ENCODE data around the gene MAEA.

The MAEA gene

DNA sequence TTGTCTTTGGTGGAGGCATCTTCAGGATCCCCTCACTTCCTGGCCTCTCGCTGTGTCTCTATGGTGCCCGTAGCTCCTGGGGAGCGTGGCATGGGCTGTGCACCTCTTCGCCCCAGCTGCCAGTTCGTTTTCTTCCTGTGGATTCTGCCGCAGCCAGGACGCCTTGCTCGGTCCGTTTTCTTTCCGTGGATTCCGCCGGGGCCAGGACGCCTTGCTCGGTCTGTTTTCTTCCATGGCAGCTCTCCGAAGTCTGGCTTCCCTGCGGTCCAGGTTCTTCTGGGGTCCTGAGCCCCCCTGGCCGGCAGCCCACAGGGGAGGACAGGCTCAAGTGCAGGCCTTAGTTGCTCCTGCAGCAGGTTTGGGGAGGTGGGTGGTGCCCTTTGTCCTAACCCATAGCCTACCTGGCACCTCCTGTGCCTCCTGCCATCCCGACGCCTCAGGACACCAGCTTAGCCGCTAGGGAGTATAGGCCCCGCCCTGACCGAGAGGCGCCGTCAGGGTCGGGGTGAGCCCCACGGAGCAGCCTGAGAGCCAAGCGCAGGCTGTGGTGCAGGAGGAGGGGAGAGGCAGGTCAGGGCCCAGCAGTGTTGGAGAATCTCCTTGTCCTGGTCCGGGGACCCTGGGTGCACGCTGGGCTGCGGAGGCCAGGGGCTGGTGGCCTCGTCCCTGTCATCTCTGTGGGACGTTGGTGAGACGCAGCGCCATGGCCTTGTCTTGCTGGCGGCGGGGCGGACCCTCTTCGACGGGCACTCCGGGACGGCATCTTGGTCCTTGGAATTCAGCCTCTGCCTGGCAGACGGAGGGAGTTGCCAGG lies 84.4 kb downstream of the MAEA start (continued):
- TF ChIP-seq, protein P1, sequence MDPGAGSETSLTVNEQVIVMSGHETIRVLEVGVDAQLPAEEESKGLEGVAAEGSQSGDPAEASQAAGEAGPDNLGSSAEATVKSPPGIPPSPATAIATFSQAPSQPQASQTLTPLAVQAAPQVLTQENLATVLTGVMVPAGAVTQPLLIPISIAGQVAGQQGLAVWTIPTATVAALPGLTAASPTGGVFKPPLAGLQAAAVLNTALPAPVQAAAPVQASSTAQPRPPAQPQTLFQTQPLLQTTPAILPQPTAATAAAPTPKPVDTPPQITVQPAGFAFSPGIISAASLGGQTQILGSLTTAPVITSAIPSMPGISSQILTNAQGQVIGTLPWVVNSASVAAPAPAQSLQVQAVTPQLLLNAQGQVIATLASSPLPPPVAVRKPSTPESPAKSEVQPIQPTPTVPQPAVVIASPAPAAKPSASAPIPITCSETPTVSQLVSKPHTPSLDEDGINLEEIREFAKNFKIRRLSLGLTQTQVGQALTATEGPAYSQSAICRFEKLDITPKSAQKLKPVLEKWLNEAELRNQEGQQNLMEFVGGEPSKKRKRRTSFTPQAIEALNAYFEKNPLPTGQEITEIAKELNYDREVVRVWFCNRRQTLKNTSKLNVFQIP (CRISPR knock-in tag; IDR thresholded peaks at IDR 0.05; ENCODE audit: borderline replicate concordance, low read depth) = no peak
- TF ChIP-seq ZNF8 (CRISPR knock-in tag; IDR thresholded peaks at IDR 0.05) (no peak), PATZ1 (CRISPR knock-in tag; IDR thresholded peaks at IDR 0.05; ENCODE audit: borderline replicate concordance) (no peak)

DNA sequence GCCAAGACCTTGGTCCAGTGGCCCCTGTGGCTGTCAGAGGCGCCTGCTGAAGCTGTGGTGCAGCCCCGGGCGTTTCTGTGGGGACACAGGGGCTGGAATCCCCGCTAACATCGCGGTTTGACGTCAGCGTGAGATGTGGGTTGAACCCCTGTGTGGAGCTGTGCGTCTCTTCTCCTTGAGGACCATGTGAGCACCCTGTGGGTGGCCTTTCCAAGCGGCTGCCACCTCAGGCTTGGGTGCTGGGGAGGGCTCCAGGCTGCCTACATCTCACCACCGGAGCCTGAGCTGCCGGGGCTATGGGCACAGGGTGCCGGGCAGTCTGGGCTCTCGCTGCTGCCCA lies 85.0 kb downstream of the MAEA start:
- no peak for ATAC-seq
- TF ChIP-seq, protein P1 (CRISPR knock-in tag; IDR thresholded peaks at IDR 0.05; ENCODE audit: borderline replicate concordance, low read depth) = no peak
- TF ChIP-seq PPARA (CRISPR knock-in tag; IDR thresholded peaks at IDR 0.05; ENCODE audit: borderline replicate concordance) (no peak), ZFP30 (CRISPR knock-in tag; IDR thresholded peaks at IDR 0.05) (no peak), ZNF8 (CRISPR knock-in tag; IDR thresholded peaks at IDR 0.05) (no peak), SNAI2 (CRISPR knock-in tag; IDR thresholded peaks at IDR 0.05) (no peak), ZNF70 (CRISPR knock-in tag; IDR thresholded peaks at IDR 0.05) (no peak), ZC3H10 (CRISPR knock-in tag; IDR thresholded peaks at IDR 0.05) (no peak), TOX (CRISPR knock-in tag; IDR thresholded peaks at IDR 0.05; ENCODE audit: borderline replicate concordance) (no peak), BACH2 (CRISPR knock-in tag; IDR thresholded peaks at IDR 0.05; ENCODE audit: borderline replicate concordance) (no peak), OSR1 (CRISPR knock-in tag; IDR thresholded peaks at IDR 0.05) (no peak), PATZ1 (CRISPR knock-in tag; IDR thresholded peaks at IDR 0.05; ENCODE audit: borderline replicate concordance) (no peak)
- TF ChIP-seq, protein P2, sequence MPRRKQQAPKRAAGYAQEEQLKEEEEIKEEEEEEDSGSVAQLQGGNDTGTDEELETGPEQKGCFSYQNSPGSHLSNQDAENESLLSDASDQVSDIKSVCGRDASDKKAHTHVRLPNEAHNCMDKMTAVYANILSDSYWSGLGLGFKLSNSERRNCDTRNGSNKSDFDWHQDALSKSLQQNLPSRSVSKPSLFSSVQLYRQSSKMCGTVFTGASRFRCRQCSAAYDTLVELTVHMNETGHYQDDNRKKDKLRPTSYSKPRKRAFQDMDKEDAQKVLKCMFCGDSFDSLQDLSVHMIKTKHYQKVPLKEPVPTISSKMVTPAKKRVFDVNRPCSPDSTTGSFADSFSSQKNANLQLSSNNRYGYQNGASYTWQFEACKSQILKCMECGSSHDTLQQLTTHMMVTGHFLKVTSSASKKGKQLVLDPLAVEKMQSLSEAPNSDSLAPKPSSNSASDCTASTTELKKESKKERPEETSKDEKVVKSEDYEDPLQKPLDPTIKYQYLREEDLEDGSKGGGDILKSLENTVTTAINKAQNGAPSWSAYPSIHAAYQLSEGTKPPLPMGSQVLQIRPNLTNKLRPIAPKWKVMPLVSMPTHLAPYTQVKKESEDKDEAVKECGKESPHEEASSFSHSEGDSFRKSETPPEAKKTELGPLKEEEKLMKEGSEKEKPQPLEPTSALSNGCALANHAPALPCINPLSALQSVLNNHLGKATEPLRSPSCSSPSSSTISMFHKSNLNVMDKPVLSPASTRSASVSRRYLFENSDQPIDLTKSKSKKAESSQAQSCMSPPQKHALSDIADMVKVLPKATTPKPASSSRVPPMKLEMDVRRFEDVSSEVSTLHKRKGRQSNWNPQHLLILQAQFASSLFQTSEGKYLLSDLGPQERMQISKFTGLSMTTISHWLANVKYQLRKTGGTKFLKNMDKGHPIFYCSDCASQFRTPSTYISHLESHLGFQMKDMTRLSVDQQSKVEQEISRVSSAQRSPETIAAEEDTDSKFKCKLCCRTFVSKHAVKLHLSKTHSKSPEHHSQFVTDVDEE (CRISPR knock-in tag; IDR thresholded peaks at IDR 0.05) = no peak

DNA sequence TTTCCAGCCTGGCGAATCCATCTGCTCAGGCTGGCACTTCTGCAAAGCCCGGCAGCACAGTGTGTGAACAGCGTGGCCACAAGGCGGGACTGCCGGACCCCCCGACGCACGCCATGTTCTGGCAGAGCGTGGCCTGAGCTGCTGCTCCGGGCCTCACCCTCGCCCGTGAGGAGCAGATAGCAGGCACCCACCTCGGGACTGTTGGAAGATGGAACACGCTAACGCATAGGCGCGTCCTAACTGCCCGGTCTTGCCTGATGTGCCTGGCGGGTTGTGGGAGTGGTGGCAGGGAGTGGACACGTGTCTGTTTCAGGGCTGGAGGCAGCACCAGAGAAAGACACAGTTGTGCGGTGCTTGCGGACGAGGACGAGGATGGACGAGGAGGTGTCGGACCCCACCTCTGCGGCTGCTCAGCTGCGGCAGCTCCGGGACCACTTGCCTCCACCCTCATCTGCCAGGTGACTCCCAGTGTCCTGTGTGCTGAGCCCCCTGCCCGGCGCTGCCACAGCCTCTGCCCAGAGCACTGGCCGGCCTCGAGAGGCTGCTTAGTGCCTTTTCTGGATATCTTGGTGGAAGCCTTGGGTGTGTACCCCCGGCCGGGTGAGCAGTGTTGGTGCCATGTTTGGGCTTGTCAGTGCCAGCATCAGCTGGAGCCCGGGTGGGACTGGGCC lies 85.5 kb downstream of the MAEA start:
- no peak for ATAC-seq
- TF ChIP-seq TCF4 (CRISPR knock-in tag; IDR thresholded peaks at IDR 0.05; ENCODE audit: borderline replicate concordance) (no peak), CSDC2 (CRISPR knock-in tag; IDR thresholded peaks at IDR 0.05) (no peak), ARNTL (CRISPR knock-in tag; IDR thresholded peaks at IDR 0.05; ENCODE audit: borderline replicate concordance, low read depth) (no peak), ZNF8 (CRISPR knock-in tag; IDR thresholded peaks at IDR 0.05) (no peak), ISL1 (CRISPR knock-in tag; IDR thresholded peaks at IDR 0.05) (no peak), BACH2 (CRISPR knock-in tag; IDR thresholded peaks at IDR 0.05; ENCODE audit: borderline replicate concordance) (no peak), OSR1 (CRISPR knock-in tag; IDR thresholded peaks at IDR 0.05) (no peak), RARB (CRISPR knock-in tag; IDR thresholded peaks at IDR 0.05) (no peak), PPARA (CRISPR knock-in tag; IDR thresholded peaks at IDR 0.05; ENCODE audit: borderline replicate concordance) (no peak)
- TF ChIP-seq, protein P3, sequence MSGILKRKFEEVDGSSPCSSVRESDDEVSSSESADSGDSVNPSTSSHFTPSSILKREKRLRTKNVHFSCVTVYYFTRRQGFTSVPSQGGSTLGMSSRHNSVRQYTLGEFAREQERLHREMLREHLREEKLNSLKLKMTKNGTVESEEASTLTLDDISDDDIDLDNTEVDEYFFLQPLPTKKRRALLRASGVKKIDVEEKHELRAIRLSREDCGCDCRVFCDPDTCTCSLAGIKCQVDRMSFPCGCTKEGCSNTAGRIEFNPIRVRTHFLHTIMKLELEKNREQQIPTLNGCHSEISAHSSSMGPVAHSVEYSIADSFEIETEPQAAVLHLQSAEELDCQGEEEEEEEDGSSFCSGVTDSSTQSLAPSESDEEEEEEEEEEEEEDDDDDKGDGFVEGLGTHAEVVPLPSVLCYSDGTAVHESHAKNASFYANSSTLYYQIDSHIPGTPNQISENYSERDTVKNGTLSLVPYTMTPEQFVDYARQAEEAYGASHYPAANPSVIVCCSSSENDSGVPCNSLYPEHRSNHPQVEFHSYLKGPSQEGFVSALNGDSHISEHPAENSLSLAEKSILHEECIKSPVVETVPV (CRISPR knock-in tag; IDR thresholded peaks at IDR 0.05) = no peak
- TF ChIP-seq, protein P4, sequence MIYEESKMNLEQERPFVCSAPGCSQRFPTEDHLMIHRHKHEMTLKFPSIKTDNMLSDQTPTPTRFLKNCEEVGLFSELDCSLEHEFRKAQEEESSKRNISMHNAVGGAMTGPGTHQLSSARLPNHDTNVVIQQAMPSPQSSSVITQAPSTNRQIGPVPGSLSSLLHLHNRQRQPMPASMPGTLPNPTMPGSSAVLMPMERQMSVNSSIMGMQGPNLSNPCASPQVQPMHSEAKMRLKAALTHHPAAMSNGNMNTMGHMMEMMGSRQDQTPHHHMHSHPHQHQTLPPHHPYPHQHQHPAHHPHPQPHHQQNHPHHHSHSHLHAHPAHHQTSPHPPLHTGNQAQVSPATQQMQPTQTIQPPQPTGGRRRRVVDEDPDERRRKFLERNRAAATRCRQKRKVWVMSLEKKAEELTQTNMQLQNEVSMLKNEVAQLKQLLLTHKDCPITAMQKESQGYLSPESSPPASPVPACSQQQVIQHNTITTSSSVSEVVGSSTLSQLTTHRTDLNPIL (CRISPR knock-in tag; IDR thresholded peaks at IDR 0.05; ENCODE audit: low read depth) = no peak
- TF ChIP-seq, protein P1 (CRISPR knock-in tag; IDR thresholded peaks at IDR 0.05; ENCODE audit: borderline replicate concordance, low read depth) = no peak

All from SK-N-SH treated with all-trans-retinoic acid at 6 μM for 48 hours (cell line).